Measurements from ENCODE around the gene ZNF81. TPM values are rescaled to one million over a fixed set of nuclear protein-coding genes. Genes with fewer than 3 reads are reported as not detected.

ZNF81 gene
- total and polyA plus RNA-seq, 2 of the 13 experiments (the other 11 are each of a cell fraction or from before 2014, with no cell fraction given), result 1.4 to 3.2 TPM

GRCh38 chrX:47854474-47854873, 17.8 kb downstream of the ZNF81 start:
- intact Hi-C loops (cut with micrococcal nuclease; ENCODE audit: unreplicated experiment) (no loop called here), in situ Hi-C loops (cut with HindIII; ENCODE audit: extremely low pct_ligation_motif_present, low pct_unique_long_range_greater_than_20kb) (no loop called here)
- Histone ChIP-seq H3K9me3 (ENCODE audit: low read length) (no peaks in the 10 kb centered on the region), H3K36me3 (replicated peaks in 1 of 2; ENCODE audit: control insufficient read depth in 1 of 2, insufficient read depth in 2 of 2, low read length in 2 of 2) (no peaks in the 10 kb centered on the region), H3K4me2 (ENCODE audit: low read depth, low read length) (no peak overlapping the region), H3K9ac (ENCODE audit: insufficient read depth, low read depth, low read length) (no peak overlapping the region), H3K27me3 (ENCODE audit: control insufficient read depth in 1 of 2, insufficient read depth in 2 of 2, low read length in 2 of 2) (no peaks in the 10 kb centered on the region), H3K79me2 (ENCODE audit: insufficient read depth, low read length) (no peaks in the 10 kb centered on the region), H3K27ac (ENCODE audit: extremely low read length, insufficient read depth, low read length) (no peak overlapping the region), H2AFZ (ENCODE audit: low read length) (no peak overlapping the region), H3K4me1 (ENCODE audit: insufficient read depth, low read length) (0 out of 2 replicates have a peak, but pooled peaks cover 1% of the 10 kb centered on the region), H3K4me3 (replicated peaks in 1 of 3; ENCODE audit: insufficient read depth in 1 of 3, low read depth in 2 of 3, low read length in 3 of 3) (no peak overlapping the region), H4K20me1 (ENCODE audit: insufficient read depth, low read length) (no peaks in the 10 kb centered on the region)
- no peak for TF ChIP-seq TRAFD1 (CRISPR knock-in tag; IDR thresholded peaks at IDR 0.05; ENCODE audit: borderline replicate concordance)
- no peak for TF ChIP-seq ZFP41 (CRISPR knock-in tag; IDR thresholded peaks at IDR 0.05; ENCODE audit: borderline replicate concordance)
- no peak for TF ChIP-seq DDIT3 (CRISPR knock-in tag; IDR thresholded peaks at IDR 0.05)
- no peak for TF ChIP-seq EEA1 (CRISPR knock-in tag; IDR thresholded peaks at IDR 0.05; ENCODE audit: borderline replicate concordance)
- peak; percentile 52; the same call in 1 of the 2 replicates for TF ChIP-seq SMC3 (IDR thresholded peaks at IDR 0.05; ENCODE audit: low read length)
- peak; percentile 18; the same call in 1 of the 2 replicates for TF ChIP-seq RAD21 (CRISPR knock-in tag; IDR thresholded peaks at IDR 0.05)
- TF ChIP-seq CBX2 (IDR thresholded peaks at IDR 0.05; ENCODE audit: low read depth, low read length), result no peak
- TF ChIP-seq CBX2 (CRISPR knock-in tag; IDR thresholded peaks at IDR 0.05; ENCODE audit: low read depth), result no peak
- no peak for TF ChIP-seq ARID5B (CRISPR knock-in tag; IDR thresholded peaks at IDR 0.05)
- TF ChIP-seq TOPORS (CRISPR knock-in tag; IDR thresholded peaks at IDR 0.05), result no peak
- no peak for TF ChIP-seq ZBTB10 (CRISPR knock-in tag; IDR thresholded peaks at IDR 0.05; ENCODE audit: borderline replicate concordance)
- TF ChIP-seq STAG1 (CRISPR knock-in tag; IDR thresholded peaks at IDR 0.05), result peak; percentile 73
- TF ChIP-seq CTCF (CRISPR knock-in tag; IDR thresholded peaks at IDR 0.05), result peak; percentile 59
- FAIRE-seq, result peak; percentile 73
- ChIA-PET CTCF (ENCODE audit: low intra/inter-chr PET ratio, low total read pairs) (interaction anchor here (3.1 kb wide), 1 partner anchor 171 kb away, joined by 42 read pairs; no protein-coding TSS in a partner anchor), POLR2A (no interaction called here)
- DNase-seq (ENCODE audit: low spot score), result no peak
- ATAC-seq, result no peak
- BruUV-seq (replicated peaks), result no TSS peak
- WGBS (ENCODE audit: low lambda C conversion rate), result 89% methylated on average over 9 of the region's 10 CpGs
